OCI-M1 (cell line): ENCODE results near the gene SORCS2.

Experiments used
- DNase-seq: peaks from one replicate; lab custom pipeline; 2025; lab: John Stamatoyannopoulos, UW

SORCS2 gene

DNA sequence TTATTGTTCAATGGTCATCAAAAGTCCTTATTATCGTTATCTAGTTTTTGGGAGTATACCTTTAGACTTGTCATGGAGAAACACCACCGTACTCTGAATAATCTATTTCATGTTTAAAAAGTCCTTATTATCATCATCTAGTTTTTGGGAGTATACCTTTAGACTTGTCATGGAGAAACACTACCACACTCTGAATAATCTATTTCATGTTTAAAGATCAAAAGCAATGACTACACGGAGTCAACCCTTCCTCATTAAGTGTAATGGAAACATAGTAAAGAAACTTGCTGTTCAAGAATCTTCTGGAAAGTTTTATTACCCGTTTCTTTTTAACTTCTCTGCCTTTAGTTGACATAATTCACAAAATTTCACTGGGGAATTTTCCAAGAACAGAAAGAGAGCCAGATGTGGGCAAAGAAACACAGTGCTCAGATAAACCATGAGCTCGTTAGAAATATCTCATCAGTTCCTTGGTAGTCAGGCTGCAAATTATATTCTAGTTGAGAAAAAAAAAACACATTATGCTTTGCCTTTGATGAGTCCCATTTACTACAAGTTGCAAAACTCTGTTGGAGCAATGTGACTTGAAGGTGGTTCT lies 588.5 kb downstream of the SORCS2 start:
- DNase-seq = no peak

DNA sequence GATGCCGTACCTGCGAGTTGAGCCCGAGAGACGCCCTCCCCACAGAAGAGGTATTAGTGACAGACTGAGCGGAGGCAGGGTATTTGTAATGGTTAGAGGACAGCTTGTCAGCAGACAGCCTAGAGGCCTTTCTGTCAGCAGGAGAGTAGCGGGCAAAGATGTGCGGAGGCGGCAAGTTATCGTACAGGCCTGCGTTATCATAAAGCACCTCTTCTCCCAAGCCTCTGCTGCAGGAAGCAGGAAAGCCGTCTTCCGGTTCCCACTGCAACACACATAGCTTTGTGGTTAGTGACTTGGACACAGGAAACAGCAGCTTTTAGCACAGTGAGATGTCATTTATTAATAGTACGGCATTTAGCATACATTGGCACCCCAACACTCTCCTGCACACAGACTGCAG lies 589.0 kb downstream of the SORCS2 start:
- DNase-seq = no peak

GRCh38 chr4:7781993-7782392 lies 589.7 kb downstream of the SORCS2 start:
- no peak for DNase-seq

- DNase-seq = no peak
Observed at GRCh38 chr4:7782783-7783182, 590.4 kb downstream of the SORCS2 start.

DNA sequence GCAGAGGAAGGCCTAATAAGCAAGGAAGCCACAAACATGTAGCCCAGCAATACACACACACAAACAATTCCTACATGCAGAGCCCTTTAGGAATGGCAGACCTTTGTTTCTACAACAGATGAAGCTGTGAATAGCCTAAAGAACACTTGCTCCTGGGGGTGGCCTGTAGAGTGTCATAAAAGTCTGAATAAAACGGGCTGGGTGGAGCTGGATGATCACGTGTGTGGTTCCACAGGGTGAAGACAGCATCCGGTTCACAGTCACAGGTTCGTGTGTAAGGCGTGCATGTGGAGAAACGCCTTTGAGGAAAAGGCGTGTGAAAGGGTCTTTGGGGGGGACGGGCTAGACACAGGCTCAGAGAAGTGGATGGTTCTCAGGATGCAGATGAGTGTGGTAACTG lies 591.2 kb downstream of the SORCS2 start:
- no peak for DNase-seq

DNA sequence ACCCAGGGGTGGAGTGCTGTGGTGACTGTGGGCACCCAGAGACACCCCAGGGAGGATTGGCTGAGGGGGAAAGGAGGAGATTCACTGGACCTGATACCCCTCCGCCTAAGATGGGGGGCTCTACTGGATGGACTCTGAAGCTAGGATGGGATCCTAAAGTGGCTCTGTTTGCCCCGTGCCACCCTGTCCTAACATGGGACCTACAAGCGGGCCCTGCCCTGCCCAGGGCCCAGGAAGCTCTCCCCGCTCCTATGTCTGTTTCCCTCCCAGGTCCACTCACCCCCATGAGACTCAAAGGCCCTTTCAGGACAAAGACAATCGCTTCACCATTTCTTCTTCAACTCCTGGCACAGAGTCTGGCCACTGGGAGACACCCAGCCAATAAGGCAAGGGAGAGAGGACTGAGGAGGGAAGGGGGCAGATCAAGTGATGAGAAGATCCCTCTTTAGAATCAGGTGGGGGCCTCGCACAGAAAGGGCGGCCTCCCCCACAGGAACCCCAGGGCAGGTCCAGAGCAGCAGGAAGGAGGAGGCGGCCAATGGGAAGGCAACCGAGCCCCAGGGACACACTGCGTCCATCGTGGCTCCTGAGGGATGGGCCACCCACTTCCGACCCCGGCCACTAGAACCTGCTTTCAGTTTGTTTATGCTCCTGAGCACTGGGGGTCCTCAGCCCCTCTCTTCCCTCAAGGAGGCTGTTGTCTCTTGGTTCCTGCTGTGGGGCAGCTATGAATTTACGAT lies 592.0 kb downstream of the SORCS2 start:
- DNase-seq = no peak

- DNase-seq = no peak
Observed at GRCh38 chr4:7785017-7785416, 592.7 kb downstream of the SORCS2 start.

DNA sequence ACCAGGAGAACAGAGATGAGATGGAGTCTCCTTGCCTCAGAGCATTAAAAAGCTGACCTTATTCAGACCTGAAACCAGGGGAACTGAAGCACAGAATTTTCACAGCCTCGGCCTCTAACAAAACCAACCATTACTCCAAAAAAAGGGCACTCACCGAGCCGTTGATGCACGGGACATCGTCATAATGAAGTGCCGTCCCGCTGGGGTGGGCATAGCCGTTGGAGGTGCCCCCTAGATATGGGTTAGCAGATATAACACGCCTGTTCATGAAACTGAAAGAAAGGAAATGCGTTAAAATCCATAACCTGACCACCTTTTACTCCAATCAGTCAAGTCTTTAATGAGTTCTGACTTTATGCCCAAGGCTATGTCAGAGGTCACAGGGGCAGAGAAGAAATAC lies 593.7 kb downstream of the SORCS2 start:
- DNase-seq = no peak

GRCh38 chr4:7786517-7786916 lies 594.2 kb downstream of the SORCS2 start:
- DNase-seq = no peak

DNA sequence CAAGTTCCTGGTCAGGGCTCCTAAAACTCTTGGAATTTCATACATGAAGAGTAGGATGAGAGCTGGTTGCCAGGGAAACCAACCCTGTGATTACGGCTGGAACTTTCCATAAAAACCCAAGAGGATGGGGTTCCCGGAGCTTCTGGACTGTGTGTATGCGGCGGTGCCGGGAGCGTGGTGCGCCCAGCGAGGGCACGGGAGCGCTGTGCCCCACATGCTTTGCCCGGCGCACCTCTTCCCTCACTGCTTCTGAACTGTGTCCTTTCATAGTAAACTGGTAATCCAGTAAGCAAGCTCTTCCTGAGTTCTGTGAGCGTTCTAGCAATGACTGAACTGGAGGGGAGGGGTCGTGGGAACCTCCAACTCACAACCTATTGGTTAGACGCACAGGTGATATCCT lies 594.7 kb downstream of the SORCS2 start:
- no peak for DNase-seq

DNA sequence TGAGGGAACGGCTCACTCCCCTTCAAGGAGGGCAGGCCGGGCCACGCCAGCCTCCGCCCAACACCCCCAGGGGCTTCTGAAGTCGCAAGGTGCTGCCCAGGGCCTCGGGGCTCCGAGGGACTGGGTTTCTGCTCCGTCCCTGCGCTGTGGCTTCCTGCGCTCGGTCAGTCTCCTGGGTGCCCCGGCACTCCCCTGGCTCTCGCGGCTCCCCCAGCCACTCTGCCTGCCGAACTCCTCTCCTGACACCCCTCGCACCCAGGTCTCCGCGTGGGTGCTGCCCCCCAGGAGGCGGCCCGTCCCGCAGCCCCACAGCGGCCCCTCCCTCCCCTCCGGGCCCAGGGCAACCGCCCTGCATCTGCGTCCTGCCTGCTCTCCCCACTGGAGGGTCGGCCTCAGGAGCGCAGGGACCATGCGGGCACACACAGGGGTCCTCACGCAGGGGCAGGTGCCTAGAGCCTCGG lies 595.4 kb downstream of the SORCS2 start:
- no peak for DNase-seq

- no peak for DNase-seq
Observed at GRCh38 chr4:7788193-7788592, 595.9 kb downstream of the SORCS2 start.

DNA sequence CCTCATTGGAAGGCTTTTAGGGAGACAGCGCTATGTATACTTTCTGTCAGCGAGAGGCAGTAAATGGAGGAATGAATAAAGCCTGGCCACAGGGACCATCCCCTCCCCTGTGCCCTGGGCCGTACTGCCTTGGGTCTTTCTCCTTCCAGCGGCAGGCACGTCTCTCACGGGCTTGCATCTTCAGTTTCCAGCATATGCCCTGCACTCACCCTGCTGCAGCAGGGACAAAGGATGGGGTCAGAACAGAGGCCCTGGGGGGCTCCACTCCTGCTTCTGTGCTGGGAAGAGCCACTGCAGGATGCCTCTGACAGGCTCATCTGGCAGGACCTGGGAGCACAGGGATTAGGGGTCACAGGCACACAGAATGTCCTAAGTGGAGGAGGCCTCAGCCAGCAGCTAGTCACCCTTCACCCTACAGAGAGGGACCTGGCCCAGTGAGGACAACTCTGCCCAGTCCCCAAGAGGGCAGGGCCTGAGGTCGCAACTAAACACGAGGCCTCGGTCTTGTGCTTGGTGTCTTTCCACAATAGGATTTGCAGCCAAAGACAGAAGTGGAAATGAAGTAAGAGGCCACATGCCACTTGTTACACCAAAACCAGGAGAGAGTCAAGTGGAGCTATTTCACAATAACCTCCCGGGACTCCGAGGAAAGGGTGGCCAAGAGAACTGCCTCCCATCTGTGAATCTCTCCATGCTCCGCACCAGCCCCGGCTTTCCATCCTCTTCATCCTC lies 596.5 kb downstream of the SORCS2 start:
- no peak for DNase-seq

DNA sequence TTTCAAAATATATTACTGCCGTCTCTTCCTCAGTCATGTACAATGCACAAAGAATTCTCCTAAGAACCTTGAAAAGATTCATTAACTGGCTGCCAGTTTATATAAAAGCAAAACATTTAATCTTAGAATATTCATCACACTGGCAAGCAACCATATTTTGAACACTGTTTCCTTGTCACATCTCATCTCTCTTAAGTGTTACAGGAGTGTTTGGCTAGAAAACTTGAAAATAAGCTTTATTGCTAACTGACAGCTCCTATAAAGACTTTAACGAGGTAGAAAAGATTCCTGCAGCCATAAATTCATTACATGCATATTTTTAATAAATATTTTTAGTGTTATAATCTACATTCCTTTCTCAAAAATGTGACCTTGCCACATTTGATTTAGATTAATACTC lies 597.7 kb downstream of the SORCS2 start:
- DNase-seq = no peak

GRCh38 chr4:7790999-7791398 lies 598.7 kb downstream of the SORCS2 start:
- no peak for DNase-seq
